ENCODE results near the gene MEGF11. TPM values are rescaled to one million over a fixed set of nuclear protein-coding genes. Genes with fewer than 3 reads are reported as not detected.

Gene MEGF11
- polyA plus RNA-seq, 1 donor = 0.66 TPM

DNA sequence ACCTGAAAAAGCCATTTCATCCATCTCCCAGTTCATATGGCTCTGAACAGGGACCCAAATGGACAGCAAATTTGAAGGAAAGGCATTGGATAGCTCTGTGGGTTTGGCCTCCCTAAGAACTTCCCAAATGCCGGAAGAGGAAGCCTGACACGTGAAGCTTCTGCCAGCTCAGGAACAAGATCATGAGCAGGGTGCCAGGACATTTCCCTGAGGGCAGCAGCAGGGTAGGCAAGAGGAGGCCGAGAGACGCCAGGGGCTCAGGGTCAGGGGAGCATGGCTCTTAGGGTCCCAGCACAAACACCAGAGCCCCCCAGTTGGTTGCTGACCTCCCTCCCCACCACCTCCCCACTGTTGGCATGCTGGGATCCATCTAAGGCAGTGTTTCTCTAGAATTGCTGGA, 187.5 kb downstream of the MEGF11 start:
- Histone ChIP-seq H3K27ac (ENCODE audit: low read length) (no peak overlapping the region), H3K4me3 (ENCODE audit: low read length) (no peak overlapping the region), H3K4me1 (ENCODE audit: control insufficient read depth, insufficient read depth, low read length) (no peaks in the 10 kb centered on the region), H3K9me3 (ENCODE audit: control insufficient read depth, low read depth, low read length) (no peaks in the 10 kb centered on the region), H3K36me3 (ENCODE audit: control insufficient read depth, insufficient read depth, low read length) (no peaks in the 10 kb centered on the region), H3K27me3 (ENCODE audit: control insufficient read depth, insufficient read depth, low read length) (no peaks in the 10 kb centered on the region)
- DNase-seq = no peak
- no CpG with 5 or more reads among the region's 4 CpGs for WGBS (ENCODE audit: insufficient coverage, low lambda C conversion rate)

- no CpG with 5 or more reads among the region's 6 CpGs for WGBS (ENCODE audit: insufficient coverage, low lambda C conversion rate)
- H3K4me1 ChIP-seq (ENCODE audit: control insufficient read depth, insufficient read depth, low read length) = no peaks in the 10 kb centered on the region
- no peak overlapping the region for H3K4me3 ChIP-seq (ENCODE audit: low read length)
- no peaks in the 10 kb centered on the region for H3K27me3 ChIP-seq (ENCODE audit: control insufficient read depth, insufficient read depth, low read length)
- no peak for DNase-seq
- no peaks in the 10 kb centered on the region for H3K36me3 ChIP-seq (ENCODE audit: control insufficient read depth, insufficient read depth, low read length)
- no peaks in the 10 kb centered on the region for H3K9me3 ChIP-seq (ENCODE audit: control insufficient read depth, low read depth, low read length)
- H3K27ac ChIP-seq (ENCODE audit: low read length) = no peak overlapping the region
Observed at GRCh38 chr15:66065325-66065724, 188.2 kb downstream of the MEGF11 start.

- Histone ChIP-seq H3K9me3 (ENCODE audit: control insufficient read depth, low read depth, low read length) (no peaks in the 10 kb centered on the region), H3K27me3 (ENCODE audit: control insufficient read depth, insufficient read depth, low read length) (peaks cover 12% of the 10 kb centered on the region), H3K4me3 (ENCODE audit: low read length) (no peak overlapping the region), H3K4me1 (ENCODE audit: control insufficient read depth, insufficient read depth, low read length) (no peaks in the 10 kb centered on the region), H3K27ac (ENCODE audit: low read length) (no peak overlapping the region), H3K36me3 (ENCODE audit: control insufficient read depth, insufficient read depth, low read length) (no peaks in the 10 kb centered on the region)
- no peak for DNase-seq
Observed at GRCh38 chr15:66063147-66063546, 190.4 kb downstream of the MEGF11 start.

DNA sequence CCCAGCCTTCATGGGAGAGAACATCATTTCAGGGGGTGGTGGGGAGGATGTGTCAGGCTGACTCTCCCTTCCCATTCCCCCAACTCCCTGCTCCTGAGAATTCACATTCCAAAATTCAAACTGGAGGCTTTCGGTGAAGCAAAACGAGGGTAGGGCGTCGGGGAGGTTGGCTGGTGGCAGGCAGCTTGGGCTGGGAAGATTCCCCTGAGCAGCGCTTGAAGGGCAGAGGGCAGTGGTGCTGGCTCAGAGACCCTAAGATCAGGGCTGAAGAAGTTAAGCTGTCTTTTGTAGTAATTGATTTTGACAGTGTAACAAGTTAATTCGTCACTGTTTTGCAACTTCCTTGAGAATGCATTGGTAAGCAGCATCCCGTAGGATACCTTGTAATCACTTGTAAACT, 196.5 kb downstream of the MEGF11 start:
- 33% methylated on average over 1 of the region's 7 CpGs for WGBS (ENCODE audit: insufficient coverage, low lambda C conversion rate)

GRCh38 chr15:66053991-66054390, 199.6 kb downstream of the MEGF11 start:
- Histone ChIP-seq H3K4me1 (ENCODE audit: control insufficient read depth, insufficient read depth, low read length) (no peaks in the 10 kb centered on the region), H3K36me3 (ENCODE audit: control insufficient read depth, insufficient read depth, low read length) (no peaks in the 10 kb centered on the region), H3K9me3 (ENCODE audit: control insufficient read depth, low read depth, low read length) (no peaks in the 10 kb centered on the region), H3K27ac (ENCODE audit: low read length) (no peak overlapping the region), H3K4me3 (ENCODE audit: low read length) (no peak overlapping the region), H3K27me3 (ENCODE audit: control insufficient read depth, insufficient read depth, low read length) (peaks cover 8% of the 10 kb centered on the region)
- DNase-seq = no peak
- WGBS (ENCODE audit: insufficient coverage, low lambda C conversion rate) = no CpG with 5 or more reads among the region's 3 CpGs

More for the DNA sequence above, 196.5 kb downstream of the MEGF11 start:
- Histone ChIP-seq H3K27ac (ENCODE audit: low read length) (no peak overlapping the region), H3K9me3 (ENCODE audit: control insufficient read depth, low read depth, low read length) (no peaks in the 10 kb centered on the region), H3K27me3 (ENCODE audit: control insufficient read depth, insufficient read depth, low read length) (peaks cover 12% of the 10 kb centered on the region), H3K36me3 (ENCODE audit: control insufficient read depth, insufficient read depth, low read length) (no peaks in the 10 kb centered on the region), H3K4me1 (ENCODE audit: control insufficient read depth, insufficient read depth, low read length) (no peaks in the 10 kb centered on the region), H3K4me3 (ENCODE audit: low read length) (no peak overlapping the region)
- no peak for DNase-seq

GRCh38 chr15:66051833-66052232, 201.7 kb downstream of the MEGF11 start:
- no peaks in the 10 kb centered on the region for H3K36me3 ChIP-seq (ENCODE audit: control insufficient read depth, insufficient read depth, low read length)
- H3K4me1 ChIP-seq (ENCODE audit: control insufficient read depth, insufficient read depth, low read length) = no peaks in the 10 kb centered on the region
- H3K9me3 ChIP-seq (ENCODE audit: control insufficient read depth, low read depth, low read length) = no peaks in the 10 kb centered on the region
- DNase-seq = no peak
- no peak overlapping the region for H3K4me3 ChIP-seq (ENCODE audit: low read length)
- WGBS (ENCODE audit: insufficient coverage, low lambda C conversion rate) = 100% methylated on average over 2 of the region's 7 CpGs
- H3K27ac ChIP-seq (ENCODE audit: low read length) = no peak overlapping the region
- no peaks in the 10 kb centered on the region for H3K27me3 ChIP-seq (ENCODE audit: control insufficient read depth, insufficient read depth, low read length)

DNA sequence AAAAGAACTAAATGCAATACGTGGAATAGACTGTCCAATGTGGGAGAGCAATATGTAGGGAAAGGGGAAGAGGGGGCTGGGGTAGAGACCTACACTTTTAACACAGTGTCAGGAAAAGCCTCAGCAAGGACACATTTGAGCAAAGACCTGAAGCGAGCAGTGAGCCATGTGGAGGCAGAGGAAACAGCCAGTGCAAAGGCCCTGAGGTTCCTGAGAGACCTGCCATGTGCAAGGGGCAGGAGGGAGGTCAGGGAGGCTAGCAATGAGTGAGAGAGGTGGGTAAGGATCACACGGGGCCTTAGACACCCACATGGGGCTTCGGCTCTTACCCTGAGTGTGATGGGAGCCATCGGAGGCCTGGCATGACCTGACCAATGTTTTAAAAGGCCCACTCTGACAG, 203.3 kb downstream of the MEGF11 start:
- Histone ChIP-seq H3K27me3 (ENCODE audit: control insufficient read depth, insufficient read depth, low read length) (peaks cover under 1% of the 10 kb centered on the region), H3K36me3 (ENCODE audit: control insufficient read depth, insufficient read depth, low read length) (no peaks in the 10 kb centered on the region), H3K4me3 (ENCODE audit: low read length) (no peak overlapping the region), H3K4me1 (ENCODE audit: control insufficient read depth, insufficient read depth, low read length) (no peaks in the 10 kb centered on the region), H3K9me3 (ENCODE audit: control insufficient read depth, low read depth, low read length) (no peaks in the 10 kb centered on the region), H3K27ac (ENCODE audit: low read length) (no peak overlapping the region)
- WGBS (ENCODE audit: insufficient coverage, low lambda C conversion rate) = no CpG with 5 or more reads among the region's 5 CpGs
- no peak for DNase-seq

DNA sequence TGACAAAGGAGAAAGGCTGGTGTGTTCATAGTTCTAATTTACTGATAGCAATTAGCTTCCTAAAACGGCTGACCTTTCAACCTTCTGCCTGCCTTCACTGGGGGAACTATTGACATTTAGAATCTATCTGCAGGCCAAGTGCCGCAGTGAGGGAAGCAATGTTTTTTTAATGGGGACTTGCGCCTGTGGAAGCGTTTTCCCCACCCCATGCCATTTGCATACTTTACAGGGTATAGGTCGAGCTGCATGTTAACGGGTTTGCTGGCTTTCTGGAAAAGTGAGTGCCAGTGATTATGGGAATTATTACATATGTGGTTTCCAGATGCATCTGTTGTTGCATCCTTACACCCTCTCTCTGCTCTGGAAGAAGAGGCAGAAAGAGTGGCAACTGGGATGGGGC, 204.2 kb downstream of the MEGF11 start:
- H3K4me1 ChIP-seq (ENCODE audit: control insufficient read depth, insufficient read depth, low read length) = no peaks in the 10 kb centered on the region
- H3K9me3 ChIP-seq (ENCODE audit: control insufficient read depth, low read depth, low read length) = no peaks in the 10 kb centered on the region
- H3K4me3 ChIP-seq (ENCODE audit: low read length) = no peak overlapping the region
- H3K27me3 ChIP-seq (ENCODE audit: control insufficient read depth, insufficient read depth, low read length) = peaks cover 3% of the 10 kb centered on the region
- H3K27ac ChIP-seq (ENCODE audit: low read length) = no peak overlapping the region
- H3K36me3 ChIP-seq (ENCODE audit: control insufficient read depth, insufficient read depth, low read length) = no peaks in the 10 kb centered on the region
- WGBS (ENCODE audit: insufficient coverage, low lambda C conversion rate) = no CpG with 5 or more reads among the region's 6 CpGs
- no peak for DNase-seq

GRCh38 chr15:66047321-66048024, 206.1 kb downstream of the MEGF11 start:
- Histone ChIP-seq H3K4me1 (ENCODE audit: control insufficient read depth, insufficient read depth, low read length) (peaks cover 3% of the 10 kb centered on the region), H3K27ac (ENCODE audit: low read length) (no peak overlapping the region), H3K4me3 (ENCODE audit: low read length) (no peak overlapping the region), H3K27me3 (ENCODE audit: control insufficient read depth, insufficient read depth, low read length) (peaks cover 3% of the 10 kb centered on the region), H3K36me3 (ENCODE audit: control insufficient read depth, insufficient read depth, low read length) (no peaks in the 10 kb centered on the region), H3K9me3 (ENCODE audit: control insufficient read depth, low read depth, low read length) (no peaks in the 10 kb centered on the region)
- no peak for DNase-seq
- WGBS (ENCODE audit: insufficient coverage, low lambda C conversion rate) = no CpG with 5 or more reads among the region's 9 CpGs

- Histone ChIP-seq H3K9me3 (ENCODE audit: control insufficient read depth, low read depth, low read length) (no peaks in the 10 kb centered on the region), H3K4me1 (ENCODE audit: control insufficient read depth, insufficient read depth, low read length) (peaks cover 3% of the 10 kb centered on the region), H3K36me3 (ENCODE audit: control insufficient read depth, insufficient read depth, low read length) (no peaks in the 10 kb centered on the region), H3K4me3 (ENCODE audit: low read length) (no peak overlapping the region), H3K27me3 (ENCODE audit: control insufficient read depth, insufficient read depth, low read length) (peaks cover 3% of the 10 kb centered on the region), H3K27ac (ENCODE audit: low read length) (no peak overlapping the region)
- WGBS (ENCODE audit: insufficient coverage, low lambda C conversion rate) = no CpG with 5 or more reads among the region's 1 CpG
- no peak for DNase-seq
Observed at GRCh38 chr15:66046751-66047150, 206.8 kb downstream of the MEGF11 start.

DNA sequence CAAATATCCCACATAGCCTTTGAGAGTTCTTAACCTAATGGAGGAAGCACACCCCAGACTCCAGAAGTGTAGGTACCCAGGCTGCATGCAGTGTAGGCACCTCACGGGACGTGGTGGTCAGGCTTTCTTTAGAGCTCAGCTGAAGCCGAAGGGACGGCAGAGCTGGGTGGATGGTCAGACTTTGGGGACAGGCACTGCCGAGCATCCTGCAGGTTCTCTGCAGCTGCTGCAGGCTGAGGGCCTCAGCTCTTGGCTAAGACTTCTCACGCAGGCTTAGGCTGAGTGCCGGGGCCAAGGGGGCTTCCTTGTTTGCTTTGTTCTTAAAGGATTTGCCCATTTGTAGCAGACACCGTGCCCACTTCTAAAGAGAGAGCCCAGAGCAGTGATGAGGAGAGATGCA, 207.2 kb downstream of the MEGF11 start:
- no peaks in the 10 kb centered on the region for H3K36me3 ChIP-seq (ENCODE audit: control insufficient read depth, insufficient read depth, low read length)
- H3K27me3 ChIP-seq (ENCODE audit: control insufficient read depth, insufficient read depth, low read length) = peaks cover 4% of the 10 kb centered on the region
- no peaks in the 10 kb centered on the region for H3K9me3 ChIP-seq (ENCODE audit: control insufficient read depth, low read depth, low read length)
- peaks cover 3% of the 10 kb centered on the region for H3K4me1 ChIP-seq (ENCODE audit: control insufficient read depth, insufficient read depth, low read length)
- WGBS (ENCODE audit: insufficient coverage, low lambda C conversion rate) = no CpG with 5 or more reads among the region's 8 CpGs
- no peak for DNase-seq
- no peak overlapping the region for H3K27ac ChIP-seq (ENCODE audit: low read length)
- H3K4me3 ChIP-seq (ENCODE audit: low read length) = no peak overlapping the region
